ENCODE measurements around the gene ETV1. TPM values are rescaled to one million over a fixed set of nuclear protein-coding genes. Genes with fewer than 3 reads are reported as not detected.

The ETV1 gene
- total and polyA plus RNA-seq, 2 of the 4 experiments (the other 2 are of a cell fraction) = 8.6 to 21.1 TPM

DNA sequence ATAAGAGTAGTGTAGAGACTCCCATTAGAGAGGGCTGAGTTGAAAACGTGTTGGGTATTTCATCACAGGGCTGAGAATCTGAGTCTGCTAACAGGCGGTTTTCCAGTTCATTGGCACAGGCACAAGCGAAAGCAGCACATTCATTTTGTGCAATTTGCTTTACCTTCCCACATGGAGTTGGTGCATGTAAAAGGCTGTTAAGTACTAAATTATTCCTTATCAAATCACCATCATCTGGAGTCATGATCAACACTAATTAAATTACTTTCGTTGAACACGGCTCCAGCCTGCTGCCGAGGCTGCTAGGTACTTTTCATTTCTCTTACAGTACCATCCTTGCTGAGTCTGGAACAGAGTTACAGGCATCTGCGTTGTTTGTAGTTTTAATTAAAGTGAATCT, 43.8 kb downstream of the ETV1 start:
- peaks cover 2% of the 10 kb centered on the region; the same call in 1 of the 2 replicates for H3K4me1 ChIP-seq (ENCODE audit: control insufficient read depth, insufficient read depth, low read length)
- in situ Hi-C loops (cut with MboI; ENCODE audit: low sequenced_read_pairs) = no loop called here
- H2AK9ac ChIP-seq (replicated peaks; ENCODE audit: low read depth, low read length, poor library complexity) = no peak overlapping the region
- H3K36me3 ChIP-seq (ENCODE audit: control insufficient read depth, insufficient read depth, low read length) = no peaks in the 10 kb centered on the region
- no peak overlapping the region for H4K5ac ChIP-seq (ENCODE audit: low read depth, low read length)
- 0 out of 3 replicates have a peak overlapping the region, but pooled peaks have one; percentile 39 for H2BK15ac ChIP-seq (ENCODE audit: low read depth, low read length)
- peak overlapping the region; percentile 12 to 31; a peak in 1 of 4 replicates for H4K8ac ChIP-seq (ENCODE audit: low read depth in 2 of 2, low read length in 2 of 2)
- no peak overlapping the region for H2AFZ ChIP-seq (replicated peaks; ENCODE audit: low read length, poor library complexity)
- no peak overlapping the region for H3K4ac ChIP-seq (ENCODE audit: low read depth, low read length)
- H2AK5ac ChIP-seq (ENCODE audit: low read depth, low read length) = 0 out of 2 replicates have a peak overlapping the region, but pooled peaks have one; percentile 13
- no peak overlapping the region for H3K9ac ChIP-seq (ENCODE audit: low read depth, low read length)
- no peaks in the 10 kb centered on the region for H3K27me3 ChIP-seq (ENCODE audit: control insufficient read depth, insufficient read depth, low read length)
- H3K27ac ChIP-seq (ENCODE audit: insufficient read depth, low read length) = no peak overlapping the region
- no peak overlapping the region for H3K56ac ChIP-seq (ENCODE audit: extremely low read depth, insufficient read depth, low read length)
- no peak overlapping the region for H3K4me2 ChIP-seq (ENCODE audit: low read depth, low read length)
- H3K14ac ChIP-seq (replicated peaks; ENCODE audit: low read depth, low read length) = peak overlapping the region; percentile 24; the same call in 1 of the 2 replicates
- TF ChIP-seq RFX5 (IDR thresholded peaks at IDR 0.05; ENCODE audit: low read depth, low read length) (no peak), MAZ (IDR thresholded peaks at IDR 0.05; ENCODE audit: borderline replicate concordance, low read depth, low read length) (no peak), RAD21 (IDR thresholded peaks at IDR 0.05; ENCODE audit: low read length) (no peak), NFE2L2 (IDR thresholded peaks at IDR 0.05; ENCODE audit: low read depth, low read length) (no peak), SMC3 (IDR thresholded peaks at IDR 0.05; ENCODE audit: low read depth, low read length) (no peak), BHLHE40 (IDR thresholded peaks at IDR 0.05; ENCODE audit: low read depth, low read length) (no peak), POLR2A (IDR thresholded peaks at IDR 0.05; ENCODE audit: low read depth, low read length) (no peak), MAFK (IDR thresholded peaks at IDR 0.05; ENCODE audit: low read depth, low read length) (no peak), RCOR1 (IDR thresholded peaks at IDR 0.05; ENCODE audit: insufficient replicate concordance, low read length) (no peak), MXI1 (IDR thresholded peaks at IDR 0.05; ENCODE audit: borderline replicate concordance, low read depth, low read length) (no peak), FOS (IDR thresholded peaks at IDR 0.05; ENCODE audit: low read depth, low read length) (no peak), CEBPB (IDR thresholded peaks at IDR 0.05; ENCODE audit: low read depth, low read length) (no peak), CHD1 (IDR thresholded peaks at IDR 0.05; ENCODE audit: low read depth, low read length) (no peak)
- TF ChIP-seq, protein P1, sequence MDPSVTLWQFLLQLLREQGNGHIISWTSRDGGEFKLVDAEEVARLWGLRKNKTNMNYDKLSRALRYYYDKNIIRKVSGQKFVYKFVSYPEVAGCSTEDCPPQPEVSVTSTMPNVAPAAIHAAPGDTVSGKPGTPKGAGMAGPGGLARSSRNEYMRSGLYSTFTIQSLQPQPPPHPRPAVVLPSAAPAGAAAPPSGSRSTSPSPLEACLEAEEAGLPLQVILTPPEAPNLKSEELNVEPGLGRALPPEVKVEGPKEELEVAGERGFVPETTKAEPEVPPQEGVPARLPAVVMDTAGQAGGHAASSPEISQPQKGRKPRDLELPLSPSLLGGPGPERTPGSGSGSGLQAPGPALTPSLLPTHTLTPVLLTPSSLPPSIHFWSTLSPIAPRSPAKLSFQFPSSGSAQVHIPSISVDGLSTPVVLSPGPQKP (IDR thresholded peaks at IDR 0.05; ENCODE audit: borderline replicate concordance, low read depth, low read length) = no peak
- TF ChIP-seq, protein P2, sequence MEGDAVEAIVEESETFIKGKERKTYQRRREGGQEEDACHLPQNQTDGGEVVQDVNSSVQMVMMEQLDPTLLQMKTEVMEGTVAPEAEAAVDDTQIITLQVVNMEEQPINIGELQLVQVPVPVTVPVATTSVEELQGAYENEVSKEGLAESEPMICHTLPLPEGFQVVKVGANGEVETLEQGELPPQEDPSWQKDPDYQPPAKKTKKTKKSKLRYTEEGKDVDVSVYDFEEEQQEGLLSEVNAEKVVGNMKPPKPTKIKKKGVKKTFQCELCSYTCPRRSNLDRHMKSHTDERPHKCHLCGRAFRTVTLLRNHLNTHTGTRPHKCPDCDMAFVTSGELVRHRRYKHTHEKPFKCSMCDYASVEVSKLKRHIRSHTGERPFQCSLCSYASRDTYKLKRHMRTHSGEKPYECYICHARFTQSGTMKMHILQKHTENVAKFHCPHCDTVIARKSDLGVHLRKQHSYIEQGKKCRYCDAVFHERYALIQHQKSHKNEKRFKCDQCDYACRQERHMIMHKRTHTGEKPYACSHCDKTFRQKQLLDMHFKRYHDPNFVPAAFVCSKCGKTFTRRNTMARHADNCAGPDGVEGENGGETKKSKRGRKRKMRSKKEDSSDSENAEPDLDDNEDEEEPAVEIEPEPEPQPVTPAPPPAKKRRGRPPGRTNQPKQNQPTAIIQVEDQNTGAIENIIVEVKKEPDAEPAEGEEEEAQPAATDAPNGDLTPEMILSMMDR (conservative IDR thresholded peaks at IDR 0.05; ENCODE audit: low read depth, low read length) = no peak
- TF ChIP-seq, protein P3, sequence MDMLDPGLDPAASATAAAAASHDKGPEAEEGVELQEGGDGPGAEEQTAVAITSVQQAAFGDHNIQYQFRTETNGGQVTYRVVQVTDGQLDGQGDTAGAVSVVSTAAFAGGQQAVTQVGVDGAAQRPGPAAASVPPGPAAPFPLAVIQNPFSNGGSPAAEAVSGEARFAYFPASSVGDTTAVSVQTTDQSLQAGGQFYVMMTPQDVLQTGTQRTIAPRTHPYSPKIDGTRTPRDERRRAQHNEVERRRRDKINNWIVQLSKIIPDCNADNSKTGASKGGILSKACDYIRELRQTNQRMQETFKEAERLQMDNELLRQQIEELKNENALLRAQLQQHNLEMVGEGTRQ (IDR thresholded peaks at IDR 0.05; ENCODE audit: low read depth, low read length) = no peak
- H2BK20ac ChIP-seq (ENCODE audit: low read depth, low read length) = 0 out of 2 replicates have a peak overlapping the region, but pooled peaks have one; percentile 20
- no peak; the same call in 1 of the 2 replicates for ATAC-seq (ENCODE audit: low read depth)
- CTCF ChIA-PET = interaction anchor here (1.0 kb wide), 1 partner anchor 30 kb away, joined by 3 read pairs; no protein-coding TSS in a partner anchor
- no CpG with 5 or more reads among the region's 7 CpGs for WGBS, 2 experiments (ENCODE audit: extremely low coverage in 2 of 2, insufficient read length in 1 of 2)
- POLR2A ChIA-PET (ENCODE audit: unreplicated experiment) = no interaction called here
- no peaks in the 10 kb centered on the region for H3K9me1 ChIP-seq (ENCODE audit: insufficient read depth, low read length)
- DNase-seq = no peak
- H4K20me1 ChIP-seq (ENCODE audit: insufficient read depth, low read length) = no peaks in the 10 kb centered on the region
- no peak overlapping the region for H4K91ac ChIP-seq (ENCODE audit: insufficient read depth, low read depth, low read length)
- no TSS peak for BruUV-seq (replicated peaks)
- peak overlapping the region; percentile 77; the same call in 1 of the 2 replicates for H3K18ac ChIP-seq (ENCODE audit: low read depth, low read length)
- H3K79me1 ChIP-seq (ENCODE audit: low read depth in 1 of 2, low read length in 2 of 2) = no peaks in the 10 kb centered on the region
- dilution Hi-C loops (cut with HindIII; ENCODE audit: low sequenced_read_pairs, unreplicated experiment) = no loop called here
- H3K23ac ChIP-seq (ENCODE audit: low read depth, low read length) = no peak overlapping the region
- no peaks in the 10 kb centered on the region for H3K9me3 ChIP-seq (ENCODE audit: control insufficient read depth, insufficient read depth, low read length)
- intact Hi-C loops (cut with micrococcal nuclease) = loop anchor here (2.0 kb wide), 1 partner anchor 43 kb away; the partner anchor contains the start of gene ETV1
- no peak overlapping the region for H2BK5ac ChIP-seq (ENCODE audit: low read depth, low read length, poor library complexity, severe bottlenecking)
- H2BK120ac ChIP-seq (ENCODE audit: low read depth, low read length) = 0 out of 2 replicates have a peak overlapping the region, but pooled peaks have one; percentile 6
- H3K4me3 ChIP-seq (ENCODE audit: insufficient read depth, low read depth, low read length) = no peak overlapping the region
